GM23248 (cell line): Measurements from ENCODE around the gene CPNE7. TPM values are rescaled to one million over a fixed set of nuclear protein-coding genes. Genes with fewer than 3 reads are reported as not detected.

Source experiments
- DNase-seq: peaks from one replicate; pipeline ENCODE4 v3.0.0-alpha.2; 2015
- H2AFZ ChIP-seq: fragments of 200-600 bp; sonication (generic); 2 replicates; pipeline ENCODE4 v1.6.1; 2016; ENCODE audit warnings: antibody characterized with exemption
- H3F3A ChIP-seq: fragments of 200-600 bp; sonication (generic); 2 replicates; pipeline ENCODE4 v1.6.1; 2016; ENCODE audit warnings: mild to moderate bottlenecking, antibody characterized with exemption, mixed run types; ENCODE audit not compliant: insufficient read depth
- H3K27ac ChIP-seq: fragments of 200-600 bp; sonication (generic); 2 replicates; pipeline ENCODE4 v1.5.1; 2016; ENCODE audit warnings: mild to moderate bottlenecking
- H3K27me3 ChIP-seq: fragments of 200-600 bp; sonication (generic); replicated peaks from 2 replicates; pipeline ENCODE4 v1.6.1; 2016; ENCODE audit warnings: mild to moderate bottlenecking; ENCODE audit not compliant: insufficient read depth
- H3K36me3 ChIP-seq: fragments of 200-600 bp; sonication (generic); 2 replicates; pipeline ENCODE4 v1.6.1; 2016; ENCODE audit warnings: low read depth, mild to moderate bottlenecking
- H3K4me1 ChIP-seq: fragments of 200-600 bp; sonication (generic); 2 replicates; pipeline ENCODE4 v1.6.1; 2016; ENCODE audit warnings: mild to moderate bottlenecking; ENCODE audit not compliant: insufficient read depth
- H3K4me2 ChIP-seq: fragments of 200-600 bp; sonication (generic); one replicate; pipeline ENCODE4 v1.6.1; 2016; ENCODE audit warnings: mild to moderate bottlenecking; ENCODE audit not compliant: unreplicated experiment
- H3K4me3 ChIP-seq: fragments of 200-600 bp; sonication (generic); 2 replicates; pipeline ENCODE4 v1.5.1; 2016; ENCODE audit warnings: mild to moderate bottlenecking
- H3K79me2 ChIP-seq: fragments of 200-600 bp; sonication (generic); 2 replicates; pipeline ENCODE4 v1.6.1; 2016; ENCODE audit warnings: mild to moderate bottlenecking; ENCODE audit not compliant: insufficient read depth
- H3K9ac ChIP-seq: fragments of 200-600 bp; sonication (generic); 2 replicates; pipeline ENCODE4 v1.6.1; 2016; ENCODE audit warnings: mild to moderate bottlenecking
- H3K9me2 ChIP-seq: fragments of 200-600 bp; sonication (generic); 2 replicates; pipeline ENCODE4 v1.6.1; 2016; ENCODE audit warnings: mixed run types, mild to moderate bottlenecking, moderate library complexity; ENCODE audit not compliant: insufficient read depth
- H3K9me3 ChIP-seq: fragments of 200-600 bp; sonication (generic); one replicate; pipeline ENCODE4 v1.6.1; 2017; ENCODE audit warnings: low read depth
- H4K20me1 ChIP-seq: fragments of 200-600 bp; sonication (generic); 2 replicates; pipeline ENCODE4 v1.6.0; 2016; ENCODE audit not compliant: insufficient read depth
- EZH2 ChIP-seq: fragments of 200-600 bp; sonication (generic); IDR thresholded peaks from 2 replicates; pipeline ENCODE4 v1.6.1; 2018; ENCODE audit warnings: antibody characterized with exemption, mild to moderate bottlenecking; ENCODE audit not compliant: insufficient read depth, poor library complexity, severe bottlenecking
- EZH2phosphoT487 ChIP-seq: fragments of 200-600 bp; sonication (generic); IDR thresholded peaks from 2 replicates; pipeline ENCODE4 v1.6.1; 2018; ENCODE audit warnings: antibody characterized with exemption, moderate library complexity, mild to moderate bottlenecking, low read depth; ENCODE audit not compliant: insufficient read depth
- WGBS, 2 experiments: methylation state at CpG; one replicate each; pipeline ENCODE4 v1.1.6; 2015 to 2017; ENCODE audit warnings: low lambda C conversion rate in 2 of 2, low coverage in 1 of 2; ENCODE audit errors: missing lambda C conversion rate in 2 of 2; 5-methylcytosine and 5-hydroxymethylcytosine counted together
- in situ Hi-C: fragments of 300-500 bp; cut with MboI; formaldehyde crosslinking; loops from 2 replicates; pipeline ENCODE4 v1.15.0; 2020
- polyA plus RNA-seq: library from polyadenylated mRNA; unstranded; fragments of >200 nt; fragmentation: Nextera tagmentation; extraction: Ambion mirVana; gene quantifications from 2 replicates; pipeline ENCODE4 v1.2.1, GENCODE V29; 2016
- total RNA-seq: library from RNA; depleted of rRNA; stranded (reverse); fragments of >200 nt; shearing (Covaris generic); gene quantifications from 2 replicates; pipeline ENCODE4 v1.2.3, GENCODE V29; 2014

CPNE7 gene
- total and polyA plus RNA-seq, 2 experiments from 2014 or later = 5.3 to 10.1 TPM

DNA sequence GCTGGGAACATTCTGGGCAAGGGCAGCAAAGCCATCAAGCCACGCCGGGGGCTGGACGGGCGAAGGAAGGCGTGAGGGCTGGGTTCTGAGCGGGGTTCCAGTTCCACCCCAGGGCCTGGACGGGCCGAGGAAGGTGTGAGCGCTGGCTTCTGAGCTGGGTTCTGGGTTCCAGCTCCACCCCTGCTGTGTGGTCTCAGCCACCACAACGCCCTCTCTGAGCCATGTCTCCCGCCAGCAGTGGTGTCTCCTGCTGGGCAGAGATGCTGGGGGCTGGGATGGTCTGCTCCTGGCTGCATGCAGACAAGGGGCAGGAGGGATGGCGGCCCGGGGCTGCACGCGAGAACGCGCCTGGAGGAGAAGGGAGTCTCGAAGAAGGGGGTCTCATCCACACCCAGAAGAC, 3.9 kb upstream of the CPNE7 start:
- Histone ChIP-seq H3K9me2 (no peaks in the 10 kb centered on the region), H3K36me3 (no peaks in the 10 kb centered on the region), H3K4me2 (no peak overlapping the region), H3K27me3 (no peaks in the 10 kb centered on the region), H3F3A (peaks cover 4% of the 10 kb centered on the region; the same call in 1 of the 2 replicates), H4K20me1 (no peaks in the 10 kb centered on the region), H3K4me1 (no peaks in the 10 kb centered on the region), H3K27ac (no peak overlapping the region), H3K9ac (no peak overlapping the region), H3K79me2 (no peaks in the 10 kb centered on the region), H3K4me3 (no peak overlapping the region), H2AFZ (no peak overlapping the region), H3K9me3 (no peaks in the 10 kb centered on the region)
- in situ Hi-C loops = no loop called here
- TF ChIP-seq EZH2 (no peak), EZH2phosphoT487 (no peak)
- WGBS, 2 experiments = 84 to 85% methylated on average over 17 to 18 of the region's 18 CpGs
- no peak for DNase-seq

DNA sequence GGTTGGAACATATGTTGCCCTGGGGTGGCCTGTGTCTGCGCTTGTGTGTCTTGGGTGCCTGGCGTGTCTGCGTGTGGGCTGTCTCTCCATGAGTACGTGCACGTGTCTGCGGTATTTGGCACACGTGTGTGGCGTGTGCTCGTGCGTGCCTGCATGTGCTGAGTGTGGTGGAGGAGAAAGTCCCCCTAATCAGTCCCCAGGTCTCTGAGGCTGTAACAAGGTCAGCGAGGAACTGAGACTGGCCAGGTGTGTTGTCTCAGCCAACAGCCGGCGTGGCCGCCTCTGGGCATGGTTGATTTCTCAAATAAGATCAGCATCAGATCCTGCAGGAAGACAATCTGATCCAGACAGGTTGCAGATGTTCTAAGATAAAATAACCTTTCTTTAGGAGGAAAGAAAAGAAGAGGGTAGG, 3.5 kb upstream of the CPNE7 start:
- H3K4me3 ChIP-seq = no peak overlapping the region
- H3K79me2 ChIP-seq = no peaks in the 10 kb centered on the region
- in situ Hi-C loops = no loop called here
- TF ChIP-seq EZH2phosphoT487 = no peak
- no peak for TF ChIP-seq EZH2
- no peaks in the 10 kb centered on the region for H3K9me3 ChIP-seq
- no peaks in the 10 kb centered on the region; the same call in 1 of the 2 replicates for H3F3A ChIP-seq
- H3K4me1 ChIP-seq = no peaks in the 10 kb centered on the region
- no peak overlapping the region for H3K9ac ChIP-seq
- no peaks in the 10 kb centered on the region for H4K20me1 ChIP-seq
- no peaks in the 10 kb centered on the region for H3K36me3 ChIP-seq
- H3K9me2 ChIP-seq = no peaks in the 10 kb centered on the region
- no peak overlapping the region for H2AFZ ChIP-seq
- H3K27ac ChIP-seq = no peak overlapping the region
- peak; percentile 30 for DNase-seq
- no peak overlapping the region for H3K4me2 ChIP-seq
- H3K27me3 ChIP-seq = no peaks in the 10 kb centered on the region
- WGBS, 2 experiments = 32 to 41% methylated on average over 14 of the region's 14 CpGs

DNA sequence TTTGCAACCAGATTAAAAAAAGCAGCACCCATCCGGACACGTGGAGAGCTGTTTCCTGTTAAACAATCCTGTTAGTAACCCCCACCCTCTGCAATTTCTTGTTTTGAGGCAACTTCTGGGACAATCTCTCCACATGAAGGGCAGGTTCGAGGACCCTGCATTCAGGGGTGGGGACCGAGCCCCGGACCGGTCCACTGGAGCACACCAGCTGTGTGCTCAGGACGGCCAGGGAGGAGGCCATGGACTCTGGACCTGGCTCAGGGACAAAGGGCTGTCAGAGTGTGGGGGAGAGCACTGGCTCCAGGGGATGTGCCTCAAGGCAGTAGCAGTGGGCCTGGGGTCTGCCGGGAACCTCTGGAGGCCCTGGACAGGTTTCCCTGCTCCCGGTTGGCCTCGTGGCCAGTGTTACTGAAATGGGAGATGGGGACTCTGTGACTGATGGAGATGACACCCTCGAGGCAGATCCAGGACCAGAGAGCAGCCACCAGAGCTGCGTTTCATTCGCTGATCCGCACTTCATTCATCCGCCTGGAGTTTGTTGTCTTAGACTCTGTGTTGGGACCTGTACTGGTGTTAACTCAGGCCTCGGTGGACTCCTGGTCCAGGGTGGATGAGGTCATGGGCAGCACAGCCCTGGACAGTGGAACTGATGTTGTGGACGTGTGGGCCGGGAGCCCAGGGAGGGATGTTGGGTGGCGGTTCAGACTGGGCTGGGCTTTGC, 2.9 kb upstream of the CPNE7 start:
- Histone ChIP-seq H3K4me3 (no peak overlapping the region), H2AFZ (no peak overlapping the region), H3K4me1 (no peaks in the 10 kb centered on the region), H3K27me3 (no peaks in the 10 kb centered on the region), H3F3A (no peaks in the 10 kb centered on the region; the same call in 1 of the 2 replicates), H4K20me1 (no peaks in the 10 kb centered on the region), H3K36me3 (no peaks in the 10 kb centered on the region), H3K9ac (no peak overlapping the region), H3K4me2 (no peak overlapping the region), H3K9me2 (no peaks in the 10 kb centered on the region), H3K27ac (no peak overlapping the region), H3K9me3 (no peaks in the 10 kb centered on the region), H3K79me2 (no peaks in the 10 kb centered on the region)
- in situ Hi-C loops = no loop called here
- no peak for DNase-seq
- 88% methylated on average over 19 of the region's 19 CpGs for WGBS, 2 experiments
- TF ChIP-seq EZH2phosphoT487 = no peak
- no peak for TF ChIP-seq EZH2

DNA sequence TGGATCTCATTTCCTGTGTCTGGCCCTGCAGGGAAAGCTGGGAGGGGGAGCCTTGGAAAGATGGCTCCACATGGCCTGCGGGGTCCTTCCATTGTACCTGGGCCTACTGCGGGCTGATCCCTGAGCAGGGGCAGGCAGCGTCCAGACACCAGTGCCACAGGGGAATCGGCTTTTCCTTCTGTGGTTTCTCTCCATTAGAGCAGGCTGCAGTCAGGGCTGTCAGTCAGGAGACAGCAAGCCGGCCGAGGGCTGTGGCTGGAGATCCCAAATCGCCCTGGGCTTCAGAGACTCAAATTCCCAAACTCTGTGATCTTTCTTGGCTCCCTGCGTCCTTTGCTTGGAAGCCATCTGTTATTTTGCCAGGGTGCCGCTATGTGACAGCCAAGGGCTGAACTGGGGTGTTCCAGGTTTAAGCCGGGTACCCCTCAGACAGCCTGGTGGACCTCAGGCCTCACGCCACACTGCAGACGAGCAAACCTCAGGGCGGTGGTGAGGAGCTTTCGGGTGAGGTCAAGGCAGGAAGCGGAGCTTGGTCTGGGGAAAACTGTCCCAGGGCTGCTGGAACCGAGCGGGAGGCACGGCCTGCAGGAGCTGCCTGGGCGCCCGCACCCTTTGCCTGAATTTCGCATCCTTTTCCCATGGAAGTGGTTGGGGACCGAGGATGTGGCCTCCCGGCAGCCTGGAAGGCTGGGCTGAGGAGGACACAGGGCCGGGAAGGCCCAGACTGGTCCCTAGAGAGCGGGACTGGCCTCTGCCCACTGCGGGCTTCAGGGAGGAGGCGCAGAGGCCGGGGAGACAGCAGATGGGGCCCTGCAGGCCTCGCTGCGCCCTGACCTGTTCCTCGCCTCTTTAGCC, 1.5 kb upstream of the CPNE7 start:
- Histone ChIP-seq H4K20me1 (no peaks in the 10 kb centered on the region), H3K9me2 (no peaks in the 10 kb centered on the region), H3F3A (no peaks in the 10 kb centered on the region; the same call in 1 of the 2 replicates), H3K9ac (peak overlapping the region; percentile 64), H3K27me3 (no peaks in the 10 kb centered on the region), H3K36me3 (no peaks in the 10 kb centered on the region), H3K4me1 (no peaks in the 10 kb centered on the region), H3K79me2 (no peaks in the 10 kb centered on the region), H3K9me3 (no peaks in the 10 kb centered on the region), H3K27ac (no peak overlapping the region), H2AFZ (peak overlapping the region; percentile 73), H3K4me3 (no peak overlapping the region), H3K4me2 (peak overlapping the region; percentile 85)
- TF ChIP-seq EZH2 (no peak), EZH2phosphoT487 (no peak)
- in situ Hi-C loops = no loop called here
- WGBS, 2 experiments = 72 to 76% methylated on average over 25 to 30 of the region's 31 CpGs
- no peak for DNase-seq
